GM21723 (cell line): ENCODE data around the gene RAD54L.
"Not testable (repeated sequence)": the region's sequence is repeated elsewhere in the genome, so short reads cannot be mapped to it uniquely, and the experiment has no call there.

Source experiments
- ATAC-seq: cut with Tn5 transposase; IDR thresholded peaks from one replicate; pipeline ENCODE4 v1.9.1; 2021; ENCODE audit warnings: mild to moderate bottlenecking, moderate library complexity; ENCODE audit not compliant: unreplicated experiment

Gene RAD54L

DNA sequence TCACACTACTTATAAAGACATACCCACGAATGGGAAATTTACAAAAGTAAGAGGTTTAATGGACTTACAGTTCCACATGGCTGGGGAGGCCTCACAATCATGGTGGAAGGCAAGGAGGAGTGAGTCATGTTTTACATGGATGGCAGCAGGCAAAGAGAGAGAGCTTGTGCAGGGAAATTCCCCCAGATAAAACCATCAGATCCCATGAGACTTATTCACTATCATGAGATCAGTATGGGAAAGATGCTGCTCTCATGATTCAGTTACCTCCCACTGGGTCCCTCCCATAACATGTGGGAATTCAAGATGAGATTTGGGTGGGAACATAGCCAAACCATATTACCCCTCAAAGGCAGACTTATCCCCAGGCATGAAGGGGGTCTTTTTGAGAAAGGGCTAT is 8.7 kb upstream of the RAD54L start:
- ATAC-seq, result not testable (repeated sequence)

DNA sequence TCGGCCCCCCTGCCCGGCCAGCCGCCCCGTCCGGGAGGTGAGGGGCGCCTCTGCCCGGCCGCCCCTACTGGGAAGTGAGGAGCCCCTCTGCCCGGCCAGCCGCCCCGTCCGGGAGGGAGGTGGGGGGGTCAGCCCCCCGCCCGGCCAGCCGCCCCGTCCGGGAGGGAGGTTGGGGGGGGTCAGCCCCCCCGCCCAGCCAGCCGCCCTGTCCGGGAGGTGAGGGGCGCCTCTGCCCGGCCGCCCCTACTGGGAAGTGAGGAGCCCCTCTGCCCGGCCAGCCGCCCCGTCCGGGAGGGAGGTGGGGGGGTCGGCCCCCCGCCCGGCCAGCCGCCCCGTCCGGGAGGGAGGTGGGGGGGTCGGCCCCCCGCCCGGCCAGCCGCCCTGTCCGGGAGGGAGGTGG is 5.8 kb upstream of the RAD54L start:
- ATAC-seq, result not testable (repeated sequence)

- no peak for ATAC-seq
Observed at GRCh38 chr1:46242918-46243317, 4.6 kb upstream of the RAD54L start.

DNA sequence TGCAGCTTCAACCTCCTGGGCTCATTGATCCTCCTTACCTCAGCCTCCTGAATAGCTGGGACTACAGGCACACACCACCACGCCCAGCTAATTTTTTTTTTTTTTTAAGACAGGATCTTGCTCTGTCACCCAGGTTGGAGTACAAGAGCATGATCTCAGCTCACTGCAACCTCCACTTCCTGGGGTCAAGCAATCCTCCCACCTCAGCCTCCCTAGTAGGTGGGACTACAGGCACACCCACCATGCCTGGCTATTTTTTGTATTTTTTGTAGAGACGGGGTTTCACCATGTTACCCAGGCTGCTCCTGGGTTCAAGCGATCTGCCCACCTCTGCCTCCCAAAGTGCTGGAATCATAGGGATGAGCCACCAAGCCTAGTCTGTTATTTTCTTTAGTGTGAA is 3.7 kb upstream of the RAD54L start:
- ATAC-seq, result not testable (repeated sequence)

- ATAC-seq, result no peak
Observed at GRCh38 chr1:46244656-46245371, 2.7 kb upstream of the RAD54L start.

- not testable (repeated sequence) for ATAC-seq
Observed at GRCh38 chr1:46246136-46246535, 1.4 kb upstream of the RAD54L start.

GRCh38 chr1:46246548-46247435 is 771 bp upstream of the RAD54L start:
- ATAC-seq, result peak; percentile 50

DNA sequence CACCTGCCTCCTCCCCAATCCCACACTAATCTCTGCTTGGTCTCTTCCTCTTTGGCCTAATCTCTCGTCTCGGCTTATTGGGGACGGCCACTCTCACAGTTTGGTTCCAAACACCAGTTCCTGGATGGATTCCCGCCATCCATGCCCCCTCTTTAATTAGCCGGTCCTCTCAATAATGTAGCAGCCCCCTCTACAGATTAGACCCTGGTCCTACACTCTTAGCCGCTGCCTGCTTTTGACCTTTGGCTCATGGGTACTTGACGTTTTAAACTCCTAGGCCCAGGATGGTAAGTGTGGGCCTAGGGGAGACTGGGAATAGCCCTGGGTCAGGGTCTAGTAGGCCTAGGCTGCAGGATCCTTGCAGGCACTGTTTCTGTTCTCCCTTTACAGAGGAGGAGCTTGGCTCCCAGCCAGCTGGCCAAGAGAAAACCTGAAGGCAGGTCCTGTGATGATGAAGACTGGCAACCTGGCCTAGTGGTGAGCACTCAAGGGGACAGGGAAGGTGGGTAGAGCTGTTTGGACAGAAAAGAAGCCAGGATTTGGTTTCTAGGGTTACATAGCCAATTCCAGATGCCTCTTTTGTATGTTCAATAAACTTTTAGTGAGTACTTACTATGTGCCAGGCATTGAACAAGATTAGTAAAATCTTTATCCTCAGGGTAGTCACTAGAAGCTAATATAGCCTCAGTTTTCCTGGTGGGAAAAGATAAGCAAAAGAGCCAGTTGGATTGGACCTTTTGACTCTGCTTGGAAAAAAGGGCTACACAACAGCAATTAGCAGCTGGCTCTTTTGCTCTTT is 758 bp downstream of the RAD54L start:
- ATAC-seq, result peak; percentile 22

- ATAC-seq, result no peak
Observed at GRCh38 chr1:46254668-46255067, 7.1 kb downstream of the RAD54L start.

DNA sequence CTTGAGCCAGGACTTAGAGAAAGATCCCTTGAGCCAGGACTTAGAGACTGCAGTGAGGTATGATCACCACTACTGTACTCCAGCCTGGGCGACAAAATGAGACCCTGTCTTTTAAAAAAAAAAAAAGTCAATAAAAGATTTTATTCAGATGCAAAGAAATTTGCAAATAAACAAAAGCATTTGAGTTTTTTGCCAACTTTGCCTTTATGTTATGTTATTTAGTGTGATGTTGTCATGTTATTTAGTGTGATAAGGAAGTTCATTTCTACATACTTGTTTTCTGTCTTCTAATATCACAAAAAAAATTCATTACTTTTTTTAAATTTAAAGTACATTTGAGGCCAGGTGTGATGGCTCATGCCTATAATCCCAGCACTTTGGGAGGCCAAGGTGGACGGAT is 9.0 kb downstream of the RAD54L start:
- no peak for ATAC-seq

DNA sequence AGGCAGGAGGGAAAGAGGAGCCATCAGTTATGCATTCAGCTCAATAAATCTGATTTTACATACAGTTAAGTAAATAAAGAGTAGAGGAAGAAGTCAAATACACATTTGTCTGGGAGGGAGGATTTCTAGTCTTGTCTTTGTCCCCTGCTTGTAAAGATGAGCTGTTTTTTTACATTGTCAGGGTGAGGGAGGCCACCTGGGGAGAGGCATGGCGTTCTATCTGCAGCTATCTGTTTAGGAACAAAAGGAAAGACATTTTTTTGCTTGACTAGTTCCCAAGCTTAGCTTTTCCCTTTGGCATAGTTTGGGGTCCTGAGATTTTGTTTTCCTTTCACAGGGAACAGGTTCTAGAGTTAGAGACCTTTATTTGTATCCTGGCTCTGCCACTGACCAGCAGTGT is 14.9 kb downstream of the RAD54L start:
- ATAC-seq, result no peak

- no peak for ATAC-seq
Observed at GRCh38 chr1:46263146-46263545, 15.6 kb downstream of the RAD54L start.

DNA sequence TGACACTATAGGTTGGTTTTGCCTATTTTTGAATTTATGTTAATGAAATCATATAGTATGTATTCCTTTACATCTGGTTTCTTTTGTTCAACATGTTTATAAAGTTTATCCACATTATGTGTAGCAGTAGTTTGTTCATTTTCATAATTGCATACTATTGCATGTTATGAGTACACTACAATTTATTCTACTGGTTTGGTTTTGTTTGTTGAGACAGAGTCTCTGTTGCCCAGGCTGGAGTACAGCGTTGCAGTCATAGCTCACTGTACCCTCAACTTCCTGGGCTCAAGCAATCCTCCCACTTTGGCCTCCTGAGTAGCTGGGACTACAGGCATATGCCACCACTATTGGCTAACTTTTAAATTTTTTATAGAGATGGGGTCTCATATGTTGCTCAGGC is 21.0 kb downstream of the RAD54L start:
- ATAC-seq, result no peak

- ATAC-seq, result no peak
Observed at GRCh38 chr1:46274225-46275029, 26.9 kb downstream of the RAD54L start.

GRCh38 chr1:46275030-46275337 is 27.4 kb downstream of the RAD54L start:
- ATAC-seq, result no peak

- no peak for ATAC-seq
Observed at GRCh38 chr1:46277658-46278373, 30.3 kb downstream of the RAD54L start.

- ATAC-seq, result no peak
Observed at GRCh38 chr1:46278807-46279206, 31.2 kb downstream of the RAD54L start.

- no peak for ATAC-seq
Observed at GRCh38 chr1:46280092-46280491, 32.5 kb downstream of the RAD54L start.

DNA sequence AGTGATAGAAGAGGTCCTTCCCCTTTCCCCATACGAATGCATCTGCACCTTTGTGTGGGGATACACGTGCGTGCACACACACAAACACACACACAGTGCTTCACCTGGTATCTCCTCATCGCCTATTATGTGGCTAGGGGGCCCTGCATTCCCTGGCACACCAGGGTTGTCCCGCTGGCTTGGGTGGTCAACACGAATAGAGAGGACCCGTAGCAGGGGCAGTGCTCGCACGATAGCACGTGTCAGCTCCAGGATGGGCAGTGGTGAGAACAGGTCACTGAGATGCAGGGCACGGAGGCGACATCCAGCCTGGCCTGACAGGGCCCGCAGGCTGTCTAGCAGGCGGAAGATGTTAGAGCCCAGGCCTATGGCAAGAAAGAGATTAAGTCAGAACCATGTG is 33.5 kb downstream of the RAD54L start:
- no peak for ATAC-seq

GRCh38 chr1:46284058-46284457 is 36.5 kb downstream of the RAD54L start:
- ATAC-seq, result no peak
